Stimulated activated CD8-positive, alpha-beta memory T cell treated with anti-CD3 and anti-CD28 coated beads, Interleukin-12 subunit alpha, Interleukin-12 subunit beta, amount 100 ng/mL, for 24 hours (primary cell): ENCODE results near the gene HOXA6.

Experiments used
- DNase-seq: peaks from one replicate; pipeline ENCODE4 v3.0.0-alpha.2; 2020; ENCODE audit errors: extremely low read depth

HOXA6 gene

GRCh38 chr7:27147199-27148030, at the start of gene HOXA6:
HOXA6 (minus strand) TSS chr7:27147774; CDS start chr7:27147749, 25 bp downstream.
- no peak for DNase-seq

- peak; percentile 46 for DNase-seq
Observed at GRCh38 chr7:27196287-27196767, 48.8 kb upstream of the HOXA6 start.

- DNase-seq, result no peak
Observed at GRCh38 chr7:27194686-27195379, 47.3 kb upstream of the HOXA6 start.

- DNase-seq, result no peak
Observed at GRCh38 chr7:27194002-27194352, 46.4 kb upstream of the HOXA6 start.

GRCh38 chr7:27193335-27194001, 45.9 kb upstream of the HOXA6 start:
- no peak for DNase-seq

GRCh38 chr7:27192546-27193334, 45.2 kb upstream of the HOXA6 start:
- no peak for DNase-seq

- no peak for DNase-seq
Observed at GRCh38 chr7:27191833-27192545, 44.4 kb upstream of the HOXA6 start.

GRCh38 chr7:27191161-27191731, 43.7 kb upstream of the HOXA6 start:
- no peak for DNase-seq

- no peak for DNase-seq
Observed at GRCh38 chr7:27189997-27190748, 42.6 kb upstream of the HOXA6 start.

- no peak for DNase-seq
Observed at GRCh38 chr7:27189295-27189996, 41.9 kb upstream of the HOXA6 start.

GRCh38 chr7:27188386-27189294, 41.1 kb upstream of the HOXA6 start:
- no peak for DNase-seq

GRCh38 chr7:27187475-27188385, 40.2 kb upstream of the HOXA6 start:
- DNase-seq, result no peak

GRCh38 chr7:27186668-27187474, 39.3 kb upstream of the HOXA6 start:
- DNase-seq, result no peak

GRCh38 chr7:27185854-27186667, 38.5 kb upstream of the HOXA6 start:
- DNase-seq, result no peak
